Smooth muscle cell (in vitro differentiated cells): Measurements from ENCODE around the gene RMI2. TPM values are rescaled to one million over a fixed set of nuclear protein-coding genes. Genes with fewer than 3 reads are reported as not detected.

Source experiments
- DNase-seq: peaks from one replicate; lab custom pipeline; 2025; ENCODE audit not compliant: unreplicated experiment; lab: John Stamatoyannopoulos, UW
- H2AFZ ChIP-seq: fragments of 200-600 bp; sonication (generic); 2 replicates; pipeline ENCODE4 v1.6.0; 2016; ENCODE audit warnings: antibody characterized with exemption, low read depth, mild to moderate bottlenecking
- H3F3A ChIP-seq: fragments of 200-600 bp; sonication (generic); 2 replicates; pipeline ENCODE4 v1.6.0; 2017; ENCODE audit warnings: antibody characterized with exemption, low read depth
- H3K27ac ChIP-seq: fragments of 200-600 bp; sonication (generic); 2 replicates; pipeline ENCODE4 v1.5.1; 2016; ENCODE audit warnings: low read depth, mild to moderate bottlenecking
- H3K27me3 ChIP-seq: fragments of 200-600 bp; sonication (generic); 2 replicates; pipeline ENCODE4 v1.6.1; 2016; ENCODE audit warnings: low read depth, mild to moderate bottlenecking
- H3K36me3 ChIP-seq: fragments of 200-600 bp; sonication (generic); 2 replicates; pipeline ENCODE4 v1.5.1; 2016; ENCODE audit warnings: low read depth
- H3K4me1 ChIP-seq: fragments of 200-600 bp; sonication (generic); 2 replicates; pipeline ENCODE4 v1.5.1; 2016; ENCODE audit warnings: low read depth
- H3K4me2 ChIP-seq: fragments of 200-600 bp; sonication (generic); 2 replicates; pipeline ENCODE4 v1.6.0; 2016; ENCODE audit warnings: mild to moderate bottlenecking
- H3K4me3 ChIP-seq: fragments of 200-600 bp; sonication (generic); 2 replicates; pipeline ENCODE4 v1.5.1; 2016; ENCODE audit warnings: mild to moderate bottlenecking
- H3K79me2 ChIP-seq: fragments of 200-600 bp; sonication (generic); 2 replicates; pipeline ENCODE4 v1.6.0; 2016; ENCODE audit warnings: low read depth, mild to moderate bottlenecking
- H3K9ac ChIP-seq: fragments of 200-600 bp; sonication (generic); 2 replicates; pipeline ENCODE4 v1.6.0; 2016; ENCODE audit warnings: low read depth
- H3K9me3 ChIP-seq: fragments of 200-600 bp; sonication (generic); replicated peaks from 2 replicates; pipeline ENCODE4 v1.5.1; 2016; ENCODE audit warnings: low read depth
- H4K20me1 ChIP-seq: fragments of 200-600 bp; sonication (generic); 2 replicates; pipeline ENCODE4 v1.6.0; 2016; ENCODE audit warnings: low read depth
- CTCF ChIP-seq: fragments of 200-600 bp; sonication (generic); IDR thresholded peaks from 2 replicates; pipeline ENCODE4 v1.5.1; 2017; ENCODE audit warnings: borderline replicate concordance, mild to moderate bottlenecking, antibody characterized with exemption; ENCODE audit not compliant: insufficient read depth, poor library complexity, severe bottlenecking
- WGBS: methylation state at CpG from one replicate; pipeline ENCODE4 v1.1.7; 2016; ENCODE audit warnings: low lambda C conversion rate; 5-methylcytosine and 5-hydroxymethylcytosine counted together
- polyA plus RNA-seq: library from polyadenylated mRNA; unstranded; fragments of >200 nt; fragmentation: Nextera tagmentation; extraction: Ambion mirVana; gene quantifications from 2 replicates; pipeline ENCODE4 v1.2.1, GENCODE V29; 2016
- total RNA-seq: library from RNA; depleted of rRNA; stranded (reverse); fragments of >200 nt; gene quantifications from 2 replicates; pipeline ENCODE4 v1.2.3, GENCODE V29; 2014

Gene RMI2
- total and polyA plus RNA-seq, 2 experiments from 2014 or later = 6.1 to 11.3 TPM

- no peak overlapping the region for H3K27ac ChIP-seq
- no peak overlapping the region for H3K4me2 ChIP-seq
- no peak overlapping the region for H3K4me3 ChIP-seq
- H4K20me1 ChIP-seq = no peaks in the 10 kb centered on the region
- DNase-seq = no peak
- TF ChIP-seq CTCF = no peak
- H3K27me3 ChIP-seq = no peaks in the 10 kb centered on the region
- H3K36me3 ChIP-seq = no peaks in the 10 kb centered on the region
- peaks cover 8% of the 10 kb centered on the region for H3K79me2 ChIP-seq
- H2AFZ ChIP-seq = no peak overlapping the region
- H3K4me1 ChIP-seq = peaks cover 14% of the 10 kb centered on the region
- 92% methylated on average over 9 of the region's 9 CpGs for WGBS
- H3K9ac ChIP-seq = no peak overlapping the region
- H3K9me3 ChIP-seq = no peaks in the 10 kb centered on the region
- no peaks in the 10 kb centered on the region for H3F3A ChIP-seq
Measured at GRCh38 chr16:11341371-11341770, 3.9 kb upstream of the RMI2 start.

GRCh38 chr16:11342021-11342855, 3.0 kb upstream of the RMI2 start:
- H3K27me3 ChIP-seq = no peaks in the 10 kb centered on the region
- H3K4me1 ChIP-seq = peaks cover 20% of the 10 kb centered on the region
- H3K27ac ChIP-seq = no peak overlapping the region
- no peaks in the 10 kb centered on the region for H3K36me3 ChIP-seq
- H3K79me2 ChIP-seq = peaks cover 14% of the 10 kb centered on the region
- no peaks in the 10 kb centered on the region for H3K9me3 ChIP-seq
- H3F3A ChIP-seq = no peaks in the 10 kb centered on the region
- H3K9ac ChIP-seq = no peak overlapping the region
- TF ChIP-seq CTCF = no peak
- no peak overlapping the region for H3K4me2 ChIP-seq
- DNase-seq = no peak
- H3K4me3 ChIP-seq = no peak overlapping the region
- H2AFZ ChIP-seq = no peak overlapping the region
- WGBS = 68% methylated on average over 5 of the region's 5 CpGs
- H4K20me1 ChIP-seq = no peaks in the 10 kb centered on the region

- Histone ChIP-seq H2AFZ (no peak overlapping the region), H3K9ac (no peak overlapping the region), H3K4me3 (no peak overlapping the region), H3K27me3 (no peaks in the 10 kb centered on the region), H3F3A (peaks cover 16% of the 10 kb centered on the region), H3K79me2 (peaks cover 18% of the 10 kb centered on the region), H3K4me2 (no peak overlapping the region), H3K4me1 (peaks cover 20% of the 10 kb centered on the region), H3K36me3 (no peaks in the 10 kb centered on the region), H3K9me3 (no peaks in the 10 kb centered on the region), H3K27ac (no peak overlapping the region), H4K20me1 (no peaks in the 10 kb centered on the region)
- DNase-seq = no peak
- WGBS = 97% methylated on average over 9 of the region's 9 CpGs
- no peak for TF ChIP-seq CTCF
Measured at GRCh38 chr16:11346700-11347319, 1.6 kb downstream of the RMI2 start.
